HG02610 (cell line): Measurements from ENCODE around the gene DPP3.

Experiments
- ATAC-seq: cut with Tn5 transposase; IDR thresholded peaks from one replicate; pipeline ENCODE4 v1.9.1; 2021; ENCODE audit warnings: mild to moderate bottlenecking, moderate library complexity; ENCODE audit not compliant: unreplicated experiment

DPP3 gene

DNA sequence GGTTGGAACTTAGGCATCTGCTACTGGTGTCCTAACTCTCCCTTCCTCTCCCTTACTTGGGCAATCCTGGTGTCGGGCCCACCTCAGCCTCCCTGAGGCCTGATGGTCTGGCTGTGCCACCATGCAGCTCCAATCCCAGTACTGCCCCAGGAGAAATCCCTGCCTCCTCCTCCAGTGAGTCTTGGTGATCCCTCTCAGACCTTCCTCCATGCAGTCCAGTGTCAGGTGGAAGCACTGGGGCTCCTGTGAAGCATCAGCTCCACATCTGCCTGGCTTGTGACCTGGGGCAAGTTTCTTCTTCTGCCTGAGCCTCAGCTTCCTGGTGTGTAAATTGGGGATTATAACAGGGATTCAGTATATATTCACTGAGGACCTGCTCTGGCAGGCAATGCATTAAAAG is 15.3 kb upstream of the DPP3 start:
- no peak for ATAC-seq

DNA sequence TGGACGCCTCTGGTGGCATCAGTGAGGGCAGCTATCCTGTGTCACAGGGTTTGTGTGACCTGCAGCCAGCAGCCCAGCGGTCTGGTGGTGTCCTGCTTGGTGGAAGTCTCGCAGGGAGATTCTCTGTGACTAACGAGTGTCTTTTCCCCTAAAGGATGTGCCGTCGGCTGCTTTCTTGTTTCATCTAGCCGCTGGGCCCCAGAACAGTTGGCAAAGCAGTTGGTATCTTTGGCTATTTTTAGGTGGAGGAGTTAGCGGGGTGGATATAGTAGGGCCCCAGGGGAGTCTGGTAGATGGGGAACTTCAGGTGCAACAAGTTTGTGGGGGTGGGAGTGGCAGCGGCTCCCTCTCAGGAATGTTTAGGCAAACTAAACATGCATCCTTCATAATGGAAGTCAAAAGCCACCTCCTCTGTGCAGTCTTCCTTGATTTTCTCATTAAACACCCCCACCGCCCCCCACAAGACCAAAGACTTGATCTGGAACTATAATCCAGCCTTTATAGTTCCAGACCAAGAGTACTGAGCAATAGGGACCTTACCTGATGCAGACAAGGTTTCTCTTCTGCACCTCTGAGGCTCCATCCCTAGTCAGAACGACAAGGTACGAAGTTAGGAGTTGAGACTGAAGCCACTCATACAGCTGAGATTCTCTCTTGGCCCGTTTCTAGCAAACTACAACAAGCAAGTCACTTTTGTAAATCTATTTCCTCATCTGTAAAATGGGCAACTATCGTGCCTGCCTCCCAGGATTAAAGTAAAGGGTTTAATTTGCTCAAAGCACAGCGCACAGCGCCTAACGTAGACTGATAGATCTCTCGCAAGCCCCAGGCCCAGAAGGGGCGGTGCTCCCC is 14.6 kb upstream of the DPP3 start:
- ATAC-seq, result no peak

DNA sequence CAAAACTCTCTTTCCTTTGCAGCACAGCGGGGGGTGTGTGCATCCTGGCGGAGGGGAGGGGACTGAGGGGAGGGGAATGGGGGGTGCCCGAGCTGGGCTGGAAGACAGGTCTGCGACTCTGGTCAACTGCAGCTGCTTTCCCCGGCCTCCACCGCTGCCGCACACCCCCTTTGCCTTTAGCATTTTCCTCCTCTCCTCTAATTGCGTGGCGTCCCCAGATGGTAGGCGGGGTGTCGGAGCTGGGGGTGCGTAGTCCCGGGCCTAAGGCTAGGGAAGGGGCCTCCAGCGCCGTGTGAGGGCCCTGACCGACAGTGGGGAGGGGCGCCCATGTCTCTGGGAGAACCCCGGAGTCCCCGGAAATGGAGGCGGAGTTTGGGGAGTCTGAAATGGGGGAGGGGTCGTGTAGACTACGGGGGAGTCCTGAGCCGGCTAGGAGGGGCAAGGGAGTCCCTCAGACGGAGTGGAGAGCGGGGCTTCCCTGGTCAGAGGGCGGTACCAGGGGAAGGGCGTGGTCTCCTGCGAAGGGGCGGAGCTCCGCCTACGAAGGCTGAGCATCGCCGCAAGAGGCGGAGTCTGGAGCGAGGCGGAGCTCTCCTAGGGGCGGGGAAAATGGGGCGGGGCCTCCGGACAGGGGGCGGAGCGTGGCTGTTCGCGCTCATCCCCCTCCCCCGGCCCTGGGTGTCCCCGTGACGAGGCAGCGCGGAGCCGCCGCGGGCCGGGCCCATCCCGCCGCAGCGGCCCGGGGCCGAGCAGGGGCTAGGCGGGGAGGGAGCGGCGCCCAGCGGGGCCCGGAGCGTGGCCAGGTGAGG is 13.8 kb upstream of the DPP3 start, which contains the start of gene PELI3:
TSS of gene PELI3 (plus strand) at position 681 of the 809 bp plus-strand sequence. CDS start 1,224 bp downstream, outside the sequence.
- ATAC-seq, result peak; percentile 79

DNA sequence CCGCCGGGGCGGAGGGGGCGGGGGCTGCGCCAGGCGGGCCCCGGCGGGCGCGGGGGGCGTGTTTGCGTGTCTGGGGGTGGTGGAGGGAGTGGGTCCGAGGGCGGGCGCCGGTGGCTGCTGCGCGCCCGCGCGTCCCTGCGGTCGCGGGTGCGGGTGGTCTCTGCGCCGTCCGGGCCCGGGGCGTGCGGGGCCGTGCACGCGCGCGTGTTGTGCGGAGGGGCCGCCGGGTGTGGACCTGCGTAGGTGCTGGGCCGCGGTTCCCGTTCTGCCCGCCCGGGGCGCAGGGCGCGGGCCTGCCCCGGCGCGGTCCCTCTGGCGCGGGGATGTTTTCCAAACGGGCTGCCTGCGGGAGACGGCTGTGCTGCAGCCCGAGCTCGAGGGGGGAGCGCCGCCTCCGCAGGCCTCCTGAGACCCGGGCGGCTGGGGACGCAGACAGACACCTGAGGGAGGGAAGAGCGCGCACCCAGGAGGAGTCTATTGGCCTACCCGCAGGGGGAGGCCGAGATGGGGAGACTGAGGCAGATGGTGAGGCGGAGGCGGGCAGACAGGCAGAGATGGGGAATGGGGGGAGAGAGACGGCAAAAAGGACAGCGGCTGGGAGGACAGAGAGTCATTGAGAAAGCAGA is 13.1 kb upstream of the DPP3 start:
- ATAC-seq, result peak; percentile 29

DNA sequence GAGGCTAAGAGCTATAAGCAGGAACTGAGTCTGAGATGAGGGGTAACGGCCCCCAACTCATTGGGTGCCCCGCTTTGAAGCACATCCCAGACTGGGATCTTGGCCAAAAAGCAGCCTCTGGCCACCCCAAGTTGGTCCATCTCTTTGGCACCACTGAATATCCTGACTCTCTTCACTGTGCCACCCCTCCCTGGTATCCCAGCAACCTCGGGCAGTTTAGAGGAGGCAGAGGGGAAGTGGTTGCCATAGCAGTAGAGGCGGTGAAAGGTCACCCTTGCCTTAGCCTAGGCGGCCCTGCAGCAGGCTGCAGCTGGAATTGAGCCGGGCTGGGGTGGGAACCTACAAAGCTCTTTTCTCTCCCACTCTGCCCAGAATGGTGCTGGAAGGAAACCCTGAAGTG is 12.5 kb upstream of the DPP3 start:
- ATAC-seq, result no peak

DNA sequence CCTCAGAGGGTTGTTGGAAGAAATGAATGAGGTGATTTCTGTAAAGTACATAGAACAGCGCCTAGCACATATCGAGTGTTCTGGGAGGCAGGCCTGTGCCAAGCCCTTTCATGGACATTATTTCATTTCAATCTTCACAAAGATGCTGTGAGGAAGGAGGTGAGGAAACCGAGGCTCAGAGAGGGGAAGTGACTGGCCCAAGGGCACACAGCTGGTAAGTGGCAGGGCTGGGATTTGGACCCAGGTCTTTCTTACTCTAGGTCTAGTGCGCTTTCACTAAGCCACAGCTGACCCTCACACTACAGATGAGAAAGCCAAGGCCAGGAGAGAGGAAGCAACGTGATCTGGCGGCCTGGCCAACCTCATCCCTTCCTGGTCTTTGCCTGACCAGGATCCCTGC is 11.5 kb upstream of the DPP3 start:
- ATAC-seq, result no peak

DNA sequence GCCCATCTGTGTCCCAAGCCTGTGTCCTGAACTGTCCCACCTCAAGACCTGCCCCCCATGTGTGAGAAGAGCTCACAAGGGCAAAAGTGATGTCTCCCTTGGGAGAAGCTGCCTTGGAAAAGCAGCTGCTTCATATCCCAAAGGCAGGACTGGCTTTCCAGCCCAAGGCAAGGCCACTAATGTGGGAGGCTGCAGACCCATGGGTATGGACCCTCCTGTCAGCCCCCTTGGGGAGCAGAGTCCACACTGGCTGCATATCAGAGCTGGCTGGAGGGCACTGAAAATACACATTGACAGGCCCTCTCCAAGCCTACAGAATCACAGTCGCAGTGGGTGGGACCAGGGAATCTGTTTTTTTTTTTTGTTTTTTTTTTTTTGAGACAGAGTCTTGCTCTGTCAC is 10.8 kb upstream of the DPP3 start:
- ATAC-seq, result no peak

DNA sequence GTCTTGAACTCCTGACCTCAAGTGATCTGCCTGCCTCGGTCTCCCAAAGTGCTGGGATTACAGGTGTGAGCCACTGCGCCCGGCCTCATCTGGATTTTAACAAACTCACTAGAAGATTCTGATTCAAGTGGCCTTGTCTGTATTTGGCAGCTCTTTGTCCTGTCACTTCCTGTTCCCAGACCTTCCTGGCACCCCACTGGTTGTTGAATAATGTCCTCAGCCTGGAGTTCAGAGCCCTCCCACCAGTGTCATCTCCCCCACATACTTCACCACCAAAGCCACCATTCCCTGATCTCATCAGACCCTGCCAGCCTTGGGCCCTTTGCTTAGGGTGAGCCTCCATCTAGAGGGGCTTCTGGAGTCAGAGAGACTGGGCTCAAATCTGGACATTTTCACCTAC is 10.2 kb upstream of the DPP3 start:
- ATAC-seq, result no peak

DNA sequence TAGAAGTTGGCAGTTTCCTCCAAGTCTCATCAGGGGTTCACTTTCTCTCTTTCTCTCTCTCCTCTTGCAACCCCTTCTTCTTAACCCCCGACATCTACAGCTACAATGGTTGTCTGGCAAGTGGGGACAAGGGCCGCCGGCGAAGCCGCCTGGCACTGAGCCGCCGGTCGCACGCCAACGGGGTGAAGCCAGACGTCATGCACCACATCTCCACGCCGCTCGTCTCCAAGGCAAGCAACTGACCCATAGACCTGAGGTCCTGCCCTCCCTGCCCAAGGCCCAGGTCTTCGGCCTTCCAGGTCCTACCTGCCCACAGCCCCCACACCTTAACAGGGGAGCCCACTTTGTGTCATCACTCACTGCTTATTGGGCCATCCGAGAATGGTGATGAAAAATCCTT is 9.1 kb upstream of the DPP3 start:
- ATAC-seq, result no peak

DNA sequence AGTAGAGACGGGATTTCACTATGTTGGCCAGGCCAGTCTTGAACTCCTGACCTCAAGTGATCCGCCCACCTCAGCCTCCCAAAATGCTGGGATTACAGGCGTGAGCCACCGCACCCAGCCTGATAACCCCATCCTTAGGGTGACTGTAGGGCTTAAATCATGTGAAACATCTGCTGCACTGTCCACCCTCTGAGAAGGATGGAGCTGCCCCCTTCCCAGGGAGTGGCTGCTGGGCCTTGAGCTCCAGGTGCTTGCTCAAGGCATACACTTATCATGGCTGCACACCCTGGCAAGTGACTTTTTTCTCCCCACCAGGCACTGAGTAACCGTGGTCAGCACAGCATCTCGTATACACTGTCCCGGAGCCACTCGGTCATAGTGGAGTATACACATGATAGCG is 8.2 kb upstream of the DPP3 start:
- ATAC-seq, result no peak

DNA sequence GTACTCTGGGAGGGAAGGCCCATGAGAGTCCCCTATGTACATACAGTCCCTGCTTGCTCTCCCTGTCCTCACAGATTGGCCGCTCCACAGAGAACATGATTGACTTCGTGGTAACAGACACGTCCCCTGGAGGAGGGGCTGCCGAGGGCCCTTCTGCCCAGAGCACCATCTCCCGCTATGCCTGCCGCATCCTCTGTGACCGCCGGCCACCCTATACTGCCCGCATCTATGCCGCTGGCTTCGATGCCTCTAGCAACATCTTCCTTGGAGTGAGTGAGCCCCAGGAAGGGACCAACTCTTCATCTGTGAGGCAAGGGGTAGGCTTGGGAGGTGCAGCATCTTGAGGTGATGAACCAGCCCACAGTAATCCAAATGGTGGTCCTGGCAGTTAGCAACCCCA is 7.1 kb upstream of the DPP3 start:
- no peak for ATAC-seq

DNA sequence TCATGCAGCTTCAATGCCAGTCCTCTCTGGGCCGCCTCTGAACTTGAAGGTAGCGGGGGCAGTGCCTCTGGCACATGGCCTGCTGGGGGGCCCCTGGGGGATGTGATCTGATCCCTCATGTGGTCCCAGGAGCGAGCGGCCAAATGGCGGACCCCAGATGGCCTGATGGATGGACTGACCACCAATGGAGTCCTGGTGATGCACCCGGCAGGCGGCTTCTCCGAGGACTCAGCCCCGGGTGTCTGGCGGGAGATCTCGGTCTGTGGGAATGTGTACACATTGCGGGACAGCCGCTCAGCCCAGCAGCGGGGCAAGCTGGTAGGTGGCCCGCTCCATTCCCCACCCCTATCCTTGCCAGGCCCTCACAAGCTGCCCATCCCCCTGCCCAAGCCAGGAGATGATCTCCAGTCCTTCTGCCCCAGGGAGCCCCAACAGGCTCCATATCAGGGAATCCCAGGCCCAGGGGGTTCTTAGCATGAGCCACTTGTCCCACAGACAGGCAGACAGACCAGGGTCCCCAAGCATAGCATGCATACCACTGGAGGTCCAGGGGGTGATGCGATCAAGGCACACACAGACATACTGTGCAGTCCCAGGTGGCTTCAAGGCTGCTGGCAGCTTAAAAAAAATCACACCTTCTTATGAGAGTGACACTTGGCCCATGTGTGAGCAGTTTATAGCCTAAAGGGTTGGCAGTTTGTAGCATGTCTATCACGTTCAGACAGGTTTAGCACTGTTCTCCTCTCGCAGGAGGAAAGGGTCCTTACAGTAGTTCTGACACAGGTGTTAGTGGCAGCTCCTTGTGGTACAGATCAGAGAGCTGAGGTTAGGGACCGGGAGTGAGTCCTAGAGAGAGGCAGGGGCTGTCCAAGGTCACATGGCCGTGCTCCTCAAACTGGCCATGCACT is 6.4 kb upstream of the DPP3 start:
- ATAC-seq, result no peak

DNA sequence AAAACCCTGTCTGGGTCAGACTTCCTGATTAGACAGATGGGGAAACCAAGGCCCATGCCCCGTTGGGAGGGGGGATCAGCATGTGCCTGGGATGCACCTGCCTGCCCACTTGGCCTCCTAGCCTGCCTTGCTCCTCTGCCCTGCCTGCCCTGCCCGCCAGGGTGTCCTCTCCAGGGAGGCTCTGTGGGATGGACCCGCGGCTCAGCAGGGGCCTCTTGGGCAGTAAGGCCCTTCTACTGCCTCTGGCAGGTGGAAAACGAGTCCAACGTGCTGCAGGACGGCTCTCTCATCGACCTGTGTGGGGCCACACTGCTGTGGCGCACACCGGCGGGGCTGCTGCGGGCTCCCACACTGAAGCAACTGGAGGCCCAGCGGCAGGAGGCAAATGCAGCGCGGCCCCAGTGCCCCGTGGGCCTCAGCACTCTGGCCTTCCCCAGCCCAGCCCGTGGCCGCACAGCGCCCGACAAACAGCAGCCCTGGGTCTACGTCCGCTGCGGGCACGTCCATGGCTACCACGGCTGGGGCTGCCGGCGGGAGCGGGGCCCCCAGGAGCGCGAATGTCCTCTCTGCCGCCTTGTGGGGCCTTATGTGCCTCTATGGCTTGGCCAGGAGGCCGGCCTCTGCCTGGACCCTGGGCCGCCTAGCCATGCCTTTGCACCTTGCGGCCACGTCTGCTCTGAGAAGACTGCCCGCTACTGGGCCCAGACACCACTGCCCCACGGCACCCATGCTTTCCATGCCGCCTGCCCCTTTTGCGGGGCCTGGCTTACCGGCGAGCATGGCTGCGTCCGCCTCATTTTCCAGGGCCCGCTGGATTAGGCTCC is 4.7 kb upstream of the DPP3 start:
- no peak for ATAC-seq

DNA sequence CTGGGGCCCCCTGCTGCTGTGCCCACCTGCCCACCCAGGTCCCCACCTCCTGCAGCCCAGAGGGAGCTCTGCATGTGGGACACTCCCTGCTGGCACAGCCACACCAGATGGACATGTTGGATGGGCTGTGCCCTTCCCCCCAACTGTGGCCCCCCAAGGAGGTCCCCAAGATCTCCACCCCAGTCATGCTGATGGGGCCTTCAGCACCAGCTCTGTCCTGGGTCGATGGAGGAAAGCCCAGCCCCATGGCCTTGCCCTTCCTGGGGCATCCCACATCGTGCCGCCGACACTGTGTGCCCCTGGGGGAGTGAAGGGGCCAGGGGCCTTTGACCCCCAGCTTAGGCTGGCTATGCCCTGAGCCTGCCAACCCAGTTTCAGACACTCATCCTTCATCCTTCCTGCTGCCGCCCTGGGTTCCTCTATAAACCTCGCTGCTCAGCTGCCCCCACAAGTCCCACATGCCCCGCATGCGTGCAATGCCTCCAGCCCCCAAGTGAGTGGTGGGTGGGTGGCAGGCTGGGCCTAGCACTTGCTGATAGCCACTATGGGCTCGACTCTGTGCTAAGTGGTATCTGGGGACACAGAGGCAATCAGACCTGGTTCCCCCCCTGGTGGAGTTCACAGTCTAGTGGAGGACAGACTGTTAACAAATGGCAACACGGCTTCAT is 3.9 kb upstream of the DPP3 start:
- ATAC-seq, result no peak

DNA sequence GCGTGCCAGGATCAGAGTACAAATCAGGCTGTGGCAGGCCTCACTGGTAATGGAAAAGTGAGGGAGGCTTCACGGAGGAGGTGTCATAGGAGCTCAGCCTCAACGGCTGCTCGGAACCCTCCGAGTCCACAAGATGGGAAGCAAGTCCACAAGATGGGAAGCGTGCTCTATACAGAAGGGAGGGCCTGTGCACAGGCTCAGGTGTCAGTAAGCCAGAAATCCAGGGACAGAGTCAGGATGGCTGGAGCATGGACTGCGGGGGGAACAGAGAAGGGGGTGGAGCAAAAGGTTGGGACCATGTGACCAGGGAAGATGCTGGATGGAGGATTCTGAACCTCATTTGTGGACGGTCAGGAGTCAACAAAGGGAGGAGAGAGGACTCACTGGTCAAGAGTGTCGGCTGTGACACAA is 3.4 kb upstream of the DPP3 start:
- ATAC-seq, result no peak

DNA sequence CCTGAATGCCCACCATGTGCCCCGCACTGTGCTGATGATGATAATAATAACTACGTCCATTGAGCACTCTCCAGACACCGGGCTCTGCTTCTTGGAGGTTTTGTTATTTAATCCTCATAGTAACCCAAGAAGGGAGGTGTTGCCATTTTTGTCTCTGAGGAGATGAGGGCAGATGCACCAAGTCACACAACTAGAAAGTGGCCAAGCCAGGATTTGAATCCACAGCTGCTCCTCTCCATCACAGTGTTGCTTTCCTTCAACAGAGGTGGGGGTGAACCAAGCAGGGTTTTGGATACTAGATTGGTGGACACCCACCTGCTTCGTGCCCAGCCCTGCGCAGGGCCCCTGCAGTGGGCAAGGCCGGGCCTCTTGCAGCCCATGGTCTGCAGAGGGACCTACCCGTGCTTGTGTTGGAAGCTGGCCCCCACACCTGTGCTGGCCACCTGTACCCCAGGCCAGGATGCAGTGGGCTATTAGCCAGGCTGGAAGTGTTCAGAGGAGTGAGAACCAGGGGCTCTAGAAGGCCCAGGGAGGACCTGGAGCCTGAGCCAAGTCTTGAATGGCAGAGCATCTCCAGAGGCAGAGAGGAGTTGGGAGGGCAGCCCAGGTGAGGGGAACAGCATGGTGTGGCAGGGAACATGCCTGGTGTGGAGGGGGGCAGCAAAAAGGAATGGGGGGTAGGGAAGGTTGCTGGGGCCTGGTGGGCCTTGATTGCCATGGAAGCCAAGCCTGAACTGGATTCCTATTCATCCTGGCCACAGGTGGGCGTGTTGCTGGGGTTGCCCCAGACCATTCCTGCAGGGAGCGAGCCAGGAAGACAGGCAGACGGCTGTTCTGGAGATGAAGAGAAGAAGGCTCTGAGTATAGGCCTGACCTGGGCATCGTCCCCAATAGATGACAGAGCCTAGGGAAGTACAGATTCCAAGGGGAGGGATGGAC is 2.7 kb upstream of the DPP3 start:
- no peak for ATAC-seq

DNA sequence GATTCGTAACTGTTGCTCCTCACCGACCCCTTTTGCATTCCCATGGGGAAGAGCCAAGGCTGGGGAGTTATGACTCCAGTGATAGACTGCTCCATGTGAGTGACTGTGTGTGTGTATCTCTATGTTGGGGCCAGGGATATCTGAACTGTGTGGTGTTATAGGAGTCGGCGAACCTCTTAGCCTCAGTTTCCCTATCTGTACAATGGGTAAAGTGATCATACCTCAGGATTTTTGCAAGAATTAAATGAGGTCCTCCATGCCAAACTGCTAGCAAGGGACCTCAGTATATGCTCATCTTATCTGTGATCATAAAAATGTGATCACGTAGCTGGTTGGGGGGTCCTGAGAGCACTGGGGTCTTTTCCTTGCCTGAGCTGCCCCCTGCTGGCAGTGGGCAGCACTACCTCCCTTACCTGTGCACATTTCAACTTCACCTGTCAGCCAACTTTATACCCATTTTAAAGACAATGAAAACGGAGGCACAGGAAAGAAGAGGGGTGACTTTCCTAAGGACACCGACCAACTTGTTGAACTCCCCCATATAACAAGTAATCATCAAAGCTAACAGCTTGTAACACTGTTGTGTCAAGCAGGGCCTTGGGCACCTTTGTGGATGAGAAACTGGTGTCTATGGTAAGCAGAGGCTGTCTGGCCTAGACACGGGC is 1.4 kb upstream of the DPP3 start:
- ATAC-seq, result no peak
